Neural progenitor cell (in vitro differentiated cells): ENCODE results near the gene SMC3. TPM values are rescaled to one million over a fixed set of nuclear protein-coding genes. Genes with fewer than 3 reads are reported as not detected.

ENCODE experiments used
- DNase-seq: peaks from one replicate; pipeline ENCODE4 v3.0.0-alpha.2; 2016; ENCODE audit warnings: low spot score
- H2AFZ ChIP-seq: fragments of 200-600 bp; sonication (generic); replicated peaks from 2 replicates; pipeline ENCODE4 v1.6.1; 2016; ENCODE audit warnings: antibody characterized with exemption
- H3F3A ChIP-seq: fragments of 200-600 bp; sonication (generic); 2 replicates; pipeline ENCODE4 v1.6.1; 2016; ENCODE audit warnings: antibody characterized with exemption, low read depth
- H3K27ac ChIP-seq: fragments of 200-600 bp; sonication (generic); 2 replicates; pipeline ENCODE4 v1.5.1; 2016; ENCODE audit warnings: mild to moderate bottlenecking
- H3K27me3 ChIP-seq: fragments of 200-600 bp; sonication (generic); 2 replicates; pipeline ENCODE4 v1.6.1; 2016; ENCODE audit warnings: mild to moderate bottlenecking, moderate library complexity
- H3K36me3 ChIP-seq: fragments of 200-600 bp; sonication (generic); 2 replicates; pipeline ENCODE4 v1.5.1; 2016
- H3K4me1 ChIP-seq: fragments of 200-600 bp; sonication (generic); 2 replicates; pipeline ENCODE4 v1.6.1; 2016; ENCODE audit warnings: mixed run types
- H3K4me2 ChIP-seq: fragments of 200-600 bp; sonication (generic); 2 replicates; pipeline ENCODE4 v1.6.1; 2016
- H3K4me3 ChIP-seq: fragments of 200-600 bp; sonication (generic); 2 replicates; pipeline ENCODE4 v1.5.1; 2016
- H3K79me2 ChIP-seq: fragments of 200-600 bp; sonication (generic); 2 replicates; pipeline ENCODE4 v1.6.1; 2016; ENCODE audit warnings: low read depth
- H3K9ac ChIP-seq: fragments of 200-600 bp; sonication (generic); 2 replicates; pipeline ENCODE4 v1.6.1; 2016
- H3K9me3 ChIP-seq: fragments of 200-600 bp; sonication (generic); 2 replicates; pipeline ENCODE4 v1.5.1; 2016; ENCODE audit warnings: low read depth
- H4K20me1 ChIP-seq: fragments of 200-600 bp; sonication (generic); 2 replicates; pipeline ENCODE4 v1.6.1; 2016; ENCODE audit warnings: low read depth
- H3K27ac Mint-ChIP-seq: 3 replicates; pipeline ENCODE4 v1.8.0; 2021; ENCODE audit warnings: mixed read lengths
- H3K27me3 Mint-ChIP-seq: 2 replicates; pipeline ENCODE4 v1.8.0; 2022; ENCODE audit warnings: low read depth, mild to moderate bottlenecking, inconsistent platforms, moderate library complexity, mixed read lengths; ENCODE audit not compliant: insufficient read depth
- H3K36me3 Mint-ChIP-seq: 3 replicates; pipeline ENCODE4 v1.8.0; 2021; ENCODE audit warnings: mixed read lengths
- H3K4me1 Mint-ChIP-seq: 3 replicates; pipeline ENCODE4 v1.8.0; 2021; ENCODE audit warnings: mixed read lengths
- H3K4me3 Mint-ChIP-seq: 3 replicates; pipeline ENCODE4 v1.8.0; 2021; ENCODE audit warnings: mild to moderate bottlenecking, moderate library complexity, mixed read lengths
- H3K9me3 Mint-ChIP-seq: 3 replicates; pipeline ENCODE4 v1.8.0; 2020; ENCODE audit warnings: mixed read lengths
- CTCF ChIP-seq: fragments of 200-600 bp; sonication (generic); IDR thresholded peaks from 2 replicates; pipeline ENCODE4 v1.5.1; 2017; ENCODE audit warnings: antibody characterized with exemption, mild to moderate bottlenecking
- EZH2 ChIP-seq: fragments of 200-600 bp; sonication (generic); IDR thresholded peaks from 2 replicates; pipeline ENCODE4 v1.6.1; 2017; ENCODE audit warnings: antibody characterized with exemption, mild to moderate bottlenecking, moderate library complexity
- EZH2phosphoT487 ChIP-seq: fragments of 200-600 bp; sonication (generic); IDR thresholded peaks from 2 replicates; pipeline ENCODE4 v1.6.1; 2017; ENCODE audit warnings: antibody characterized with exemption
- total RNA-seq: library from RNA; depleted of rRNA; stranded (reverse); fragments of >200 nt; gene quantifications from 2 replicates; pipeline ENCODE4 v1.2.3, GENCODE V29; 2015; ENCODE audit warnings: low replicate concordance

Gene SMC3
- total RNA-seq, 1 donor from 2014 or later, result 109 TPM

GRCh38 chr10:110612087-110612486 lies 44.6 kb downstream of the SMC3 start:
- H3K27me3 ChIP-seq, result no peaks in the 10 kb centered on the region
- no peak overlapping the region for H3K4me2 ChIP-seq
- no peaks in the 10 kb centered on the region for H3K79me2 ChIP-seq
- H2AFZ ChIP-seq, result no peak overlapping the region
- no peak overlapping the region for H3K4me3 ChIP-seq
- no peak for TF ChIP-seq EZH2phosphoT487
- TF ChIP-seq CTCF, result no peak
- TF ChIP-seq EZH2, result no peak
- H4K20me1 ChIP-seq, result no peaks in the 10 kb centered on the region
- no peaks in the 10 kb centered on the region for H3K36me3 ChIP-seq
- H3K4me1 Mint-ChIP-seq, result peaks cover 13% of the 10 kb centered on the region
- H3K36me3 Mint-ChIP-seq, result no peaks in the 10 kb centered on the region
- no peaks in the 10 kb centered on the region for H3K9me3 Mint-ChIP-seq
- H3K4me1 ChIP-seq, result peaks cover 11% of the 10 kb centered on the region
- peaks cover 7% of the 10 kb centered on the region for H3F3A ChIP-seq
- no peak overlapping the region for H3K27ac ChIP-seq
- H3K9me3 ChIP-seq, result no peaks in the 10 kb centered on the region
- no peak overlapping the region for H3K9ac ChIP-seq
- peaks cover 7% of the 10 kb centered on the region for H3K27me3 Mint-ChIP-seq
- no peak overlapping the region for H3K4me3 Mint-ChIP-seq
- no peak for DNase-seq
- no peak overlapping the region for H3K27ac Mint-ChIP-seq

GRCh38 chr10:110612629-110613028 lies 45.1 kb downstream of the SMC3 start:
- no peaks in the 10 kb centered on the region for H3K36me3 Mint-ChIP-seq
- peaks cover 17% of the 10 kb centered on the region for H3K4me1 Mint-ChIP-seq
- H3K4me1 ChIP-seq, result peaks cover 11% of the 10 kb centered on the region
- no peaks in the 10 kb centered on the region for H3K9me3 Mint-ChIP-seq
- no peak overlapping the region for H3K27ac Mint-ChIP-seq
- H3K9me3 ChIP-seq, result no peaks in the 10 kb centered on the region
- H3K79me2 ChIP-seq, result no peaks in the 10 kb centered on the region
- H3K27me3 Mint-ChIP-seq, result peaks cover 11% of the 10 kb centered on the region
- no peak overlapping the region for H3K4me3 Mint-ChIP-seq
- DNase-seq, result no peak
- H3K4me2 ChIP-seq, result no peak overlapping the region
- no peak overlapping the region for H2AFZ ChIP-seq
- no peaks in the 10 kb centered on the region for H4K20me1 ChIP-seq
- no peaks in the 10 kb centered on the region for H3K27me3 ChIP-seq
- H3F3A ChIP-seq, result peaks cover 7% of the 10 kb centered on the region
- H3K9ac ChIP-seq, result no peak overlapping the region
- no peaks in the 10 kb centered on the region for H3K36me3 ChIP-seq
- no peak overlapping the region for H3K27ac ChIP-seq
- no peak overlapping the region for H3K4me3 ChIP-seq
- TF ChIP-seq CTCF (no peak), EZH2phosphoT487 (no peak), EZH2 (no peak)

- Histone ChIP-seq H3K27me3 (no peaks in the 10 kb centered on the region), H3K27ac (no peak overlapping the region), H4K20me1 (no peaks in the 10 kb centered on the region), H3K9me3 (no peaks in the 10 kb centered on the region), H3K36me3 (no peaks in the 10 kb centered on the region), H3F3A (peaks cover 7% of the 10 kb centered on the region), H3K79me2 (no peaks in the 10 kb centered on the region), H3K4me2 (no peak overlapping the region), H3K4me3 (no peak overlapping the region), H3K4me1 (peaks cover 11% of the 10 kb centered on the region), H2AFZ (no peak overlapping the region), H3K9ac (no peak overlapping the region)
- H3K27ac Mint-ChIP-seq, result no peak overlapping the region
- no peaks in the 10 kb centered on the region for H3K36me3 Mint-ChIP-seq
- peaks cover 21% of the 10 kb centered on the region for H3K4me1 Mint-ChIP-seq
- peaks cover 11% of the 10 kb centered on the region for H3K27me3 Mint-ChIP-seq
- no peak overlapping the region for H3K4me3 Mint-ChIP-seq
- TF ChIP-seq CTCF (no peak), EZH2phosphoT487 (no peak)
- no peaks in the 10 kb centered on the region for H3K9me3 Mint-ChIP-seq
- DNase-seq, result no peak
Measured at GRCh38 chr10:110613341-110613995, 46.0 kb downstream of the SMC3 start.
